Measurements from ENCODE around the gene STAT5B.
"Not testable (repeated sequence)": the region's sequence is repeated elsewhere in the genome, so short reads cannot be mapped to it uniquely, and the experiment has no call there.

Gene STAT5B

GRCh38 chr17:42212382-42212781 lies 63.8 kb downstream of the STAT5B start:
- ChIA-PET CTCF (interaction anchor here (7.4 kb wide), 1 partner anchor 11 kb away, joined by 53 read pairs; no protein-coding TSS in a partner anchor), POLR2A (no interaction called here)

GRCh38 chr17:42211921-42212341 lies 64.3 kb downstream of the STAT5B start:
- H3K4me3 ChIP-seq (ENCODE audit: low read depth, low read length); DNase-seq (ENCODE audit: low read depth, low spot score); POLR2A ChIA-PET: not testable (repeated sequence)
- CTCF ChIA-PET, result interaction anchor here (0.8 to 7.4 kb wide), 2 partner anchors 11 to 25 kb away, joined by 3 to 53 read pairs; no protein-coding TSS in a partner anchor

More at GRCh38 chr17:42212382-42212781, 63.8 kb downstream of the STAT5B start:
- no peak for TF ChIP-seq CTCF (IDR thresholded peaks at IDR 0.05; ENCODE audit: insufficient read depth, low read length, missing control alignments)
- DNase-seq (ENCODE audit: low read depth, low spot score), result no peak
- H3K4me3 ChIP-seq (ENCODE audit: low read depth, low read length), result no peak overlapping the region

GRCh38 chr17:42210046-42210445 lies 66.1 kb downstream of the STAT5B start:
- no peak for DNase-seq (ENCODE audit: low read depth, low spot score)
- no peak for TF ChIP-seq CTCF (IDR thresholded peaks at IDR 0.05; ENCODE audit: insufficient read depth, low read length, missing control alignments)
- CTCF ChIA-PET, result interaction anchor here (1.3 to 7.4 kb wide), 2 partner anchors 13 to 320 kb away, joined by 4 to 53 read pairs; no protein-coding TSS in a partner anchor
- POLR2A ChIA-PET, result no interaction called here
- no peak overlapping the region for H3K4me3 ChIP-seq (ENCODE audit: low read depth, low read length)

- POLR2A ChIA-PET; DNase-seq (ENCODE audit: low read depth, low spot score); H3K4me3 ChIP-seq (ENCODE audit: low read depth, low read length); CTCF ChIA-PET: not testable (repeated sequence)
These were observed 70.0 kb downstream of the STAT5B start for GRCh38 chr17:42206153-42206612.

- no peak overlapping the region for H3K4me3 ChIP-seq (ENCODE audit: low read depth, low read length)
- ChIA-PET CTCF (interaction anchor here (1.0 to 2.6 kb wide), 2 partner anchors 19 to 107 kb away, joined by 4 to 10 read pairs; no protein-coding TSS in a partner anchor), POLR2A (no interaction called here)
- DNase-seq (ENCODE audit: low read depth, low spot score), result no peak
- no peak for TF ChIP-seq CTCF (IDR thresholded peaks at IDR 0.05; ENCODE audit: insufficient read depth, low read length, missing control alignments)
These were observed 72.8 kb downstream of the STAT5B start for GRCh38 chr17:42203354-42203753.

- ChIA-PET POLR2A (no interaction called here), CTCF (interaction anchor here (0.8 to 2.6 kb wide), 3 partner anchors 19 to 107 kb away, joined by 3 to 10 read pairs (median 4); no protein-coding TSS in a partner anchor)
- TF ChIP-seq CTCF (IDR thresholded peaks at IDR 0.05; ENCODE audit: insufficient read depth, low read length, missing control alignments), result no peak
- no peak overlapping the region for H3K4me3 ChIP-seq (ENCODE audit: low read depth, low read length)
- no peak for DNase-seq (ENCODE audit: low read depth, low spot score)
These were observed 73.5 kb downstream of the STAT5B start for GRCh38 chr17:42202696-42203095.

GRCh38 chr17:42202159-42202558 lies 74.0 kb downstream of the STAT5B start:
- no peak for DNase-seq (ENCODE audit: low read depth, low spot score)
- TF ChIP-seq CTCF (IDR thresholded peaks at IDR 0.05; ENCODE audit: insufficient read depth, low read length, missing control alignments), result no peak
- ChIA-PET POLR2A (no interaction called here), CTCF (interaction anchor here (0.8 to 2.6 kb wide), 2 partner anchors 19 to 20 kb away, joined by 3 to 10 read pairs; no protein-coding TSS in a partner anchor)
- no peak overlapping the region for H3K4me3 ChIP-seq (ENCODE audit: low read depth, low read length)
